ENCODE data around the gene MARCHF5. TPM values are rescaled to one million over a fixed set of nuclear protein-coding genes. Genes with fewer than 3 reads are reported as not detected.

MARCHF5 gene
- total and polyA plus RNA-seq, 2 donors (not counting 3 experiments of a cell fraction or from before 2014, with no cell fraction given) = 23.4 to 48.0 TPM

DNA sequence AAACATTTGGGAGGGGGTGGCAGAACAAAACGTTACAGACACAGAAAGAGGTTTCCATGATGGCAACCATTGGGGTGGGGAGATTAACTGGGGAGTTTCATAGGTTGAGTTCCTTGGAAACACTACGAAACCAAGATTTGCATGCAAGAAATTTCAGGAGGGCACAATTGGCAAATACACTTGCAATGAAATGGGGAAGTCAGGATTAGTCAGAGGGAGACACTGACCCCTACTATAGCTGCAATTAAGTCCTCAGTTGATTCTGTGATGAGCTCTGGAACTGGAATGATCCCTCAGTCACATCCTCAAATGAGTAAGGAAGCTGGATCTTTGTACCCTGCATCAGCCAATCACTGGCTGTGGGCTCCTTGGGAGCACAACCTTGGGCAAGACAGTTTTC lies 22.2 kb upstream of the MARCHF5 start:
- TF ChIP-seq POLR2AphosphoS5 (IDR thresholded peaks at IDR 0.05; ENCODE audit: insufficient read depth, low read depth, low read length) = no peak
- no peak for TF ChIP-seq FOS (IDR thresholded peaks at IDR 0.05; ENCODE audit: borderline replicate concordance, insufficient read depth, low read length)
- TF ChIP-seq, protein P1, sequence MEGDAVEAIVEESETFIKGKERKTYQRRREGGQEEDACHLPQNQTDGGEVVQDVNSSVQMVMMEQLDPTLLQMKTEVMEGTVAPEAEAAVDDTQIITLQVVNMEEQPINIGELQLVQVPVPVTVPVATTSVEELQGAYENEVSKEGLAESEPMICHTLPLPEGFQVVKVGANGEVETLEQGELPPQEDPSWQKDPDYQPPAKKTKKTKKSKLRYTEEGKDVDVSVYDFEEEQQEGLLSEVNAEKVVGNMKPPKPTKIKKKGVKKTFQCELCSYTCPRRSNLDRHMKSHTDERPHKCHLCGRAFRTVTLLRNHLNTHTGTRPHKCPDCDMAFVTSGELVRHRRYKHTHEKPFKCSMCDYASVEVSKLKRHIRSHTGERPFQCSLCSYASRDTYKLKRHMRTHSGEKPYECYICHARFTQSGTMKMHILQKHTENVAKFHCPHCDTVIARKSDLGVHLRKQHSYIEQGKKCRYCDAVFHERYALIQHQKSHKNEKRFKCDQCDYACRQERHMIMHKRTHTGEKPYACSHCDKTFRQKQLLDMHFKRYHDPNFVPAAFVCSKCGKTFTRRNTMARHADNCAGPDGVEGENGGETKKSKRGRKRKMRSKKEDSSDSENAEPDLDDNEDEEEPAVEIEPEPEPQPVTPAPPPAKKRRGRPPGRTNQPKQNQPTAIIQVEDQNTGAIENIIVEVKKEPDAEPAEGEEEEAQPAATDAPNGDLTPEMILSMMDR (IDR thresholded peaks at IDR 0.05; ENCODE audit: extremely low read depth in 1 of 2, insufficient read depth in 1 of 2, low read depth in 1 of 2, low read length in 2 of 2) = no peak
- no peak for TF ChIP-seq POLR2A (IDR thresholded peaks at IDR 0.05; ENCODE audit: low read depth, low read length)
- H3K36me3 ChIP-seq (ENCODE audit: control insufficient read depth in 2 of 2, extremely low read depth in 1 of 2, insufficient read depth in 2 of 2, low read length in 2 of 2) = no peaks in the 10 kb centered on the region
- no peak overlapping the region for H3K4me2 ChIP-seq (ENCODE audit: insufficient read depth, low read length)
- H3K4me1 ChIP-seq (ENCODE audit: control insufficient read depth, extremely low read depth, insufficient read depth, low read length) = no peaks in the 10 kb centered on the region
- H3K79me2 ChIP-seq (ENCODE audit: control insufficient read depth, insufficient read depth, low read length) = no peaks in the 10 kb centered on the region
- BruUV-seq (replicated peaks) = no TSS peak
- no peaks in the 10 kb centered on the region for H4K20me1 ChIP-seq (replicated peaks; ENCODE audit: control insufficient read depth, extremely low read depth, insufficient read depth, low read length)
- dilution Hi-C loops (cut with MboI; ENCODE audit: extremely low pct_ligation_motif_present, low sequenced_read_pairs) = no loop called here
- no peak for FAIRE-seq
- DNase-seq (ENCODE audit: low read depth, low spot score) = no peak
- H3K4me3 ChIP-seq (replicated peaks in 1 of 3; ENCODE audit: insufficient read depth in 1 of 3, low read depth in 1 of 3, low read length in 3 of 3) = no peak overlapping the region
- H3K27me3 ChIP-seq (ENCODE audit: control insufficient read depth in 2 of 2, insufficient read depth in 2 of 2, low read length in 2 of 2) = no peaks in the 10 kb centered on the region
- ChIA-PET POLR2A (no interaction called here), CTCF (no interaction called here)
- intact Hi-C loops (cut with micrococcal nuclease) = no loop called here
- no peak overlapping the region for H3K9ac ChIP-seq (replicated peaks; ENCODE audit: extremely low read depth, insufficient read depth, low read length)
- H2AFZ ChIP-seq (ENCODE audit: low read depth, low read length) = no peak overlapping the region
- no peaks in the 10 kb centered on the region for H3K9me1 ChIP-seq (replicated peaks; ENCODE audit: control insufficient read depth, extremely low read depth, insufficient read depth, low read length)
- no peak overlapping the region for H3K27ac ChIP-seq (ENCODE audit: insufficient read depth, low read depth, low read length)
- no peaks in the 10 kb centered on the region for H3K9me3 ChIP-seq (replicated peaks; ENCODE audit: control insufficient read depth, insufficient read depth, low read length)

GRCh38 chr10:92274071-92274470 lies 16.9 kb upstream of the MARCHF5 start:
- Histone ChIP-seq H3K4me3 (replicated peaks in 1 of 3; ENCODE audit: insufficient read depth in 1 of 3, low read depth in 1 of 3, low read length in 3 of 3) (no peak overlapping the region), H3K9ac (replicated peaks; ENCODE audit: extremely low read depth, insufficient read depth, low read length) (no peak overlapping the region), H3K4me2 (ENCODE audit: insufficient read depth, low read length) (no peak overlapping the region), H3K27me3 (ENCODE audit: control insufficient read depth in 2 of 2, insufficient read depth in 2 of 2, low read length in 2 of 2) (no peaks in the 10 kb centered on the region), H3K9me3 (replicated peaks; ENCODE audit: control insufficient read depth, insufficient read depth, low read length) (no peaks in the 10 kb centered on the region), H4K20me1 (replicated peaks; ENCODE audit: control insufficient read depth, extremely low read depth, insufficient read depth, low read length) (no peaks in the 10 kb centered on the region), H3K27ac (ENCODE audit: insufficient read depth, low read depth, low read length) (no peak overlapping the region), H3K79me2 (ENCODE audit: control insufficient read depth, insufficient read depth, low read length) (no peaks in the 10 kb centered on the region), H3K36me3 (ENCODE audit: control insufficient read depth in 2 of 2, extremely low read depth in 1 of 2, insufficient read depth in 2 of 2, low read length in 2 of 2) (no peaks in the 10 kb centered on the region), H3K4me1 (ENCODE audit: control insufficient read depth, extremely low read depth, insufficient read depth, low read length) (no peaks in the 10 kb centered on the region), H3K9me1 (replicated peaks; ENCODE audit: control insufficient read depth, extremely low read depth, insufficient read depth, low read length) (no peaks in the 10 kb centered on the region), H2AFZ (ENCODE audit: low read depth, low read length) (no peak overlapping the region)
- intact Hi-C loops (cut with micrococcal nuclease) (no loop called here), dilution Hi-C loops (cut with MboI; ENCODE audit: extremely low pct_ligation_motif_present, low sequenced_read_pairs) (no loop called here)
- FAIRE-seq (no peak), DNase-seq (ENCODE audit: low read depth, low spot score) (no peak)
- ChIA-PET CTCF (interaction anchor here (0.7 to 1.8 kb wide), 2 partner anchors 18 to 24 kb away, joined by 3 to 4 read pairs; no protein-coding TSS in a partner anchor), POLR2A (no interaction called here)
- no TSS peak for BruUV-seq (replicated peaks)
- TF ChIP-seq, protein P2, sequence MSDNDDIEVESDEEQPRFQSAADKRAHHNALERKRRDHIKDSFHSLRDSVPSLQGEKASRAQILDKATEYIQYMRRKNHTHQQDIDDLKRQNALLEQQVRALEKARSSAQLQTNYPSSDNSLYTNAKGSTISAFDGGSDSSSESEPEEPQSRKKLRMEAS (IDR thresholded peaks at IDR 0.05; ENCODE audit: insufficient read depth, insufficient read length) = no peak

Measured in endothelial cell of umbilical vein (primary cell).